ENCODE data around the gene DCAF8L2. TPM values are rescaled to one million over a fixed set of nuclear protein-coding genes. Genes with fewer than 3 reads are reported as not detected.

DCAF8L2 gene
- total and polyA plus RNA-seq, 2 of the 13 experiments (the other 11 are each of a cell fraction or from before 2014, with no cell fraction given), result not detected

- H2AFZ ChIP-seq (ENCODE audit: low read length), result no peak overlapping the region
- no peak for ATAC-seq
- TF ChIP-seq NAIF1 (CRISPR knock-in tag; IDR thresholded peaks at IDR 0.05; ENCODE audit: borderline replicate concordance), result no peak
- no peak for TF ChIP-seq FUBP1 (CRISPR knock-in tag; IDR thresholded peaks at IDR 0.05; ENCODE audit: borderline replicate concordance)
- no peak for TF ChIP-seq SNAI1 (CRISPR knock-in tag; IDR thresholded peaks at IDR 0.05; ENCODE audit: borderline replicate concordance)
- TF ChIP-seq ZNF574 (CRISPR knock-in tag; IDR thresholded peaks at IDR 0.05), result no peak
- no peak for TF ChIP-seq ZBTB37 (CRISPR knock-in tag; IDR thresholded peaks at IDR 0.05)
- TF ChIP-seq ZNF563 (CRISPR knock-in tag; IDR thresholded peaks at IDR 0.05), result no peak
- no peak for TF ChIP-seq KLF9 (CRISPR knock-in tag; IDR thresholded peaks at IDR 0.05; ENCODE audit: low read depth)
- TF ChIP-seq ZBTB8A (CRISPR knock-in tag; IDR thresholded peaks at IDR 0.05; ENCODE audit: borderline replicate concordance, low read depth), result no peak
- no peak for TF ChIP-seq ZNF225 (CRISPR knock-in tag; IDR thresholded peaks at IDR 0.05)
- no peak for TF ChIP-seq NR2C2 (CRISPR knock-in tag; IDR thresholded peaks at IDR 0.05; ENCODE audit: borderline replicate concordance)
- no peak for TF ChIP-seq FIP1L1 (IDR thresholded peaks at IDR 0.05; ENCODE audit: borderline replicate concordance, insufficient read depth, low read depth, low read length)
- no peak for TF ChIP-seq ETV5 (CRISPR knock-in tag; IDR thresholded peaks at IDR 0.05; ENCODE audit: borderline replicate concordance)
- TF ChIP-seq ZFP1 (CRISPR knock-in tag; IDR thresholded peaks at IDR 0.05), result no peak
- no peak for TF ChIP-seq ZFP36L2 (CRISPR knock-in tag; IDR thresholded peaks at IDR 0.05)
- no peak for TF ChIP-seq ZBTB46 (CRISPR knock-in tag; IDR thresholded peaks at IDR 0.05; ENCODE audit: borderline replicate concordance)
- no peaks in the 10 kb centered on the region for H3K36me3 ChIP-seq (replicated peaks in 1 of 2; ENCODE audit: control insufficient read depth in 1 of 2, insufficient read depth in 2 of 2, low read length in 2 of 2)
- no peaks in the 10 kb centered on the region for H3K9me3 ChIP-seq (ENCODE audit: low read length)
- H3K4me1 ChIP-seq (ENCODE audit: insufficient read depth, low read length), result no peaks in the 10 kb centered on the region
- intact Hi-C loops (cut with micrococcal nuclease; ENCODE audit: unreplicated experiment), result no loop called here
- BruUV-seq (replicated peaks), result no TSS peak
- 20% methylated on average over 4 of the region's 4 CpGs for WGBS (ENCODE audit: low lambda C conversion rate)
- no peak overlapping the region for H3K4me3 ChIP-seq (replicated peaks in 1 of 3; ENCODE audit: insufficient read depth in 1 of 3, low read depth in 2 of 3, low read length in 3 of 3)
- no peak overlapping the region for H3K27ac ChIP-seq (ENCODE audit: extremely low read length, insufficient read depth, low read length)
- in situ Hi-C loops (cut with HindIII; ENCODE audit: extremely low pct_ligation_motif_present, low pct_unique_long_range_greater_than_20kb), result no loop called here
- no peak overlapping the region for H3K9ac ChIP-seq (ENCODE audit: insufficient read depth, low read depth, low read length)
- DNase-seq (ENCODE audit: low spot score), result no peak
- no peaks in the 10 kb centered on the region for H3K27me3 ChIP-seq (ENCODE audit: control insufficient read depth in 1 of 2, insufficient read depth in 2 of 2, low read length in 2 of 2)
- FAIRE-seq, result no peak
- CTCF ChIA-PET (ENCODE audit: low intra/inter-chr PET ratio, low total read pairs), result no interaction called here
- H3K4me2 ChIP-seq (ENCODE audit: low read depth, low read length), result no peak overlapping the region
- H3K79me2 ChIP-seq (ENCODE audit: insufficient read depth, low read length), result no peaks in the 10 kb centered on the region
- H4K20me1 ChIP-seq (ENCODE audit: insufficient read depth, low read length), result no peaks in the 10 kb centered on the region
- POLR2A ChIA-PET, result no interaction called here
Observed at GRCh38 chrX:27674491-27674890, 84.3 kb downstream of the DCAF8L2 start.

All from HepG2 (cell line).